HepG2 (cell line): Measurements from ENCODE around the gene PPP1R7. TPM values are rescaled to one million over a fixed set of nuclear protein-coding genes. Genes with fewer than 3 reads are reported as not detected.

Source experiments
- ATAC-seq: fragments of 200-7000 bp; cut with Tn5 transposase; 3 replicates; pipeline ENCODE4 v1.9.1; 2020; ENCODE audit warnings: mild to moderate bottlenecking, moderate library complexity
- BruUV-seq: library from RNA; stranded (reverse); fragments of 400-500 nt; replicated peaks from 2 replicates; lab custom pipeline; 2021; lab: Mats Ljungman, UMichigan
- CTCF ChIA-PET: fragments of 300-600 bp; formaldehyde crosslinking; extraction: SDS; loops from one replicate; lab custom pipeline; 2021; ENCODE audit warnings: low total read pairs, inconsistent platforms, low intra/inter-chr PET ratio; lab: Yijun Ruan, JAX
- POLR2A ChIA-PET: fragments of 350-600 bp; sonication (Branson Sonifier 250); formaldehyde crosslinking; loops from one replicate; lab custom pipeline; 2020; ENCODE audit warnings: antibody characterized with exemption, inconsistent platforms; lab: Yijun Ruan, JAX
- DNase-seq: peaks from one replicate; pipeline ENCODE4 v3.0.0-alpha.2; 2015; ENCODE audit warnings: low spot score
- FAIRE-seq: peaks from 3 replicates; lab custom pipeline; 2011; peaks lifted over from hg19 to GRCh38; lab: Jason Lieb, UNC
- H2AFZ ChIP-seq: one replicate; pipeline ENCODE4 v1.6.1; 2011; ENCODE audit warnings: low read length, inconsistent platforms
- H3K27ac ChIP-seq: fragments of 300-600 bp; 3 replicates; pipeline ENCODE4 v1.8.0; 2011; ENCODE audit warnings: mixed run types, mild to moderate bottlenecking, mixed read lengths, low read length, inconsistent platforms; ENCODE audit not compliant: insufficient read depth; ENCODE audit errors: extremely low read length
- H3K27me3 ChIP-seq, 2 experiments: fragments of 200-600 bp in 1 of 2; 2 replicates in 1 of 2; 3 replicates in 1 of 2; pipeline versions ENCODE4 v1.6.0 to v1.8.0; 2011; ENCODE audit warnings: low read length in 2 of 2, mild to moderate bottlenecking in 2 of 2, moderate library complexity in 2 of 2, inconsistent platforms in 1 of 2; ENCODE audit not compliant: insufficient read depth in 2 of 2, control insufficient read depth in 1 of 2
- H3K36me3 ChIP-seq, 2 experiments: fragments of 200-600 bp in 1 of 2; replicated peaks in 1 of 2; 2 replicates in 1 of 2; 3 replicates in 1 of 2; pipeline versions ENCODE4 v1.5.1 to v1.8.0; 2011; ENCODE audit warnings: low read length in 2 of 2, inconsistent platforms in 1 of 2; ENCODE audit not compliant: insufficient read depth in 2 of 2, control insufficient read depth in 1 of 2
- H3K4me1 ChIP-seq: 2 replicates; pipeline ENCODE4 v1.5.1; 2012; ENCODE audit warnings: low read length, inconsistent platforms; ENCODE audit not compliant: insufficient read depth
- H3K4me2 ChIP-seq: 2 replicates; pipeline ENCODE4 v1.6.0; 2011; ENCODE audit warnings: low read depth, low read length, inconsistent platforms
- H3K4me3 ChIP-seq, 3 experiments: fragments of 200-600 bp in 1 of 3; sonication (generic), shearing (Covaris generic) in 1 of 3; replicated peaks in 1 of 3; 2 replicates each; pipeline ENCODE4 v1.5.1; 2011 to 2016; ENCODE audit warnings: low read length in 3 of 3, inconsistent platforms in 2 of 3, low read depth in 2 of 3, mild to moderate bottlenecking in 2 of 3, control low read depth in 1 of 3, mixed read lengths in 1 of 3; ENCODE audit not compliant: insufficient read depth in 1 of 3
- H3K79me2 ChIP-seq: one replicate; pipeline ENCODE4 v1.6.1; 2011; ENCODE audit warnings: low read length, inconsistent platforms; ENCODE audit not compliant: insufficient read depth
- H3K9ac ChIP-seq: 2 replicates; pipeline ENCODE4 v1.6.0; 2011; ENCODE audit warnings: mild to moderate bottlenecking, low read depth, low read length, inconsistent platforms; ENCODE audit not compliant: insufficient read depth
- H3K9me3 ChIP-seq: 2 replicates; pipeline ENCODE4 v1.5.1; 2012; ENCODE audit warnings: mild to moderate bottlenecking, low read length
- H4K20me1 ChIP-seq: 2 replicates; pipeline ENCODE4 v1.6.0; 2011; ENCODE audit warnings: inconsistent platforms, mild to moderate bottlenecking, low read length, moderate library complexity; ENCODE audit not compliant: insufficient read depth
- GATAD1 ChIP-seq: IDR thresholded peaks from 2 replicates; pipeline ENCODE4 v1.6.1; 2016; ENCODE audit warnings: missing genetic modification reagents, missing compliant biosample characterization
- MAFF ChIP-seq: IDR thresholded peaks from 2 replicates; pipeline ENCODE4 v1.6.1; 2011; ENCODE audit warnings: low read depth, low read length, improper control_type of control experiment
- PPARG ChIP-seq: conservative IDR thresholded peaks from 2 replicates; pipeline ENCODE4 v1.6.1; 2016; ENCODE audit warnings: missing biosample characterization, missing genetic modification reagents
- ZBTB33 ChIP-seq: sonication (generic); formaldehyde crosslinking; IDR thresholded peaks from 2 replicates; pipeline ENCODE4 v1.4.0; 2020; ENCODE audit warnings: missing genetic modification reagents
- WGBS: methylation state at CpG from one replicate; pipeline ENCODE4 v1.1.6; 2017; ENCODE audit warnings: low lambda C conversion rate; 5-methylcytosine and 5-hydroxymethylcytosine counted together
- in situ Hi-C: cut with HindIII; loops from 2 replicates; pipeline ENCODE4 v1.10.0; 2017; ENCODE audit warnings: low pct_unique_long_range_greater_than_20kb; ENCODE audit not compliant: extremely low pct_ligation_motif_present
- intact Hi-C: fragments of 100-400 bp; cut with micrococcal nuclease; formaldehyde crosslinking; loops from one replicate; pipeline ENCODE4 v1.10.0; 2022; ENCODE audit not compliant: unreplicated experiment
- polyA plus RNA-seq, 8 experiments: library from polyadenylated mRNA; depleted of rRNA in 3 of 8; stranded (reverse) in 7 of 8; unstranded in 1 of 8; fragments of >200 nt; fragmentation: Illumina TruSeq in 4 of 8; extraction: Trizol in 4 of 8; gene quantifications; 2 replicates each; pipeline versions ENCODE4 v1.2.1 to v1.2.3, GENCODE V29; 2011 to 2016; ENCODE audit warnings: low read depth in 4 of 8, missing spikeins in 1 of 8, mixed read lengths in 1 of 8; ENCODE audit not compliant: insufficient read depth in 1 of 8
- total RNA-seq, 5 experiments: library from RNA; depleted of rRNA; stranded (reverse); fragments of >200 nt; fragmentation: Illumina TruSeq; extraction: Trizol; gene quantifications; 2 replicates each; pipeline ENCODE4 v1.2.3, GENCODE V29; 2016; ENCODE audit warnings: low read depth in 1 of 5
- TF ChIP-seq, protein P1 (sequence below): sonication (generic); formaldehyde crosslinking; IDR thresholded peaks from 2 replicates; pipeline ENCODE4 v1.5.1; 2020; ENCODE audit warnings: mild to moderate bottlenecking, missing genetic modification reagents, moderate library complexity

PPP1R7 gene
- total and polyA plus RNA-seq, 2 of the 13 experiments (the other 11 are each of a cell fraction or from before 2014, with no cell fraction given): 33.3 to 67.9 TPM

- TF ChIP-seq, protein P1, sequence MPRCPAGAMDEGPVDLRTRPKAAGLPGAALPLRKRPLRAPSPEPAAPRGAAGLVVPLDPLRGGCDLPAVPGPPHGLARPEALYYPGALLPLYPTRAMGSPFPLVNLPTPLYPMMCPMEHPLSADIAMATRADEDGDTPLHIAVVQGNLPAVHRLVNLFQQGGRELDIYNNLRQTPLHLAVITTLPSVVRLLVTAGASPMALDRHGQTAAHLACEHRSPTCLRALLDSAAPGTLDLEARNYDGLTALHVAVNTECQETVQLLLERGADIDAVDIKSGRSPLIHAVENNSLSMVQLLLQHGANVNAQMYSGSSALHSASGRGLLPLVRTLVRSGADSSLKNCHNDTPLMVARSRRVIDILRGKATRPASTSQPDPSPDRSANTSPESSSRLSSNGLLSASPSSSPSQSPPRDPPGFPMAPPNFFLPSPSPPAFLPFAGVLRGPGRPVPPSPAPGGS: no peak
- TF ChIP-seq GATAD1 (CRISPR knock-in tag): no peak
- TF ChIP-seq PPARG: no peak
Measured at GRCh38 chr2:241122376-241123002, 27.8 kb upstream of the PPP1R7 start (continued).

DNA sequence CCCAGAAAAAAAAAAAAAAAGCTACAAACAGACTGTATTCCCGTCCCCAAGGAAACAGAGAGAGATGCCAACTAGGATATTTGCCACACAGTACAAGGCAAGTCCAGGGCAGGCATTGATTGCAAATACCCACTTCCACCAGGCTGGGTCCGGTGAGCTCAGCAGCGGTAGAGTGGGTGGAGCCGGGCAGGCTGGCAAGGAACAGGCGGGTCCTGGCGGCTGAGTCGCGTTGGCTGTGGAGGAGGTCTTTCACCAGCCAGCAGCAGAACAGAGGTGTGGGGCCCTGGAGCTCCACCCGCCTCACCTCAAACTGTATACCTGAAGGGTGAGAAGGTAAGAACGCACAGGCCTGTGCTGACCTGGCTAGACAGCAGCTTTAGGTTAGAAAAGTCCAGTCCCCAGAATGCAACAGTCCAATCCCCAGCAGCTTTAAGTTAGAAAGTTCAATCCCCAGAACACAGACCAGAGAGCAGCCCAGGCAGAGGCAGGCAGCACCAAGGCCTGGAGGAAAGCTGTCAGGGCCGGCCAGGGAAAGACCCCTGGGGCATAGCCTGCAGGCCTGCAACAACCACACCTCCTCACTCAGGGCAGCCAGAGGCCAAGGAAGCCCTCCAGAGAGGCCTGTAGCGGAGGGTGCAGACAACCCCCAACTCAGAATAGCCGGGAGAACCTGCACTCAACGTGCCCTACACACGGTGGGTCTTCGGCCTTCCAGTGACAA, 26.3 kb upstream of the PPP1R7 start:
- WGBS: 94% methylated on average over 16 of the region's 16 CpGs
- CTCF ChIA-PET: no interaction called here
- no peaks in the 10 kb centered on the region for H3K4me1 ChIP-seq
- ATAC-seq: no peak; the same call in 2 of the 3 replicates
- intact Hi-C loops (no loop called here), in situ Hi-C loops (no loop called here)
- POLR2A ChIA-PET: no interaction called here
- peak; percentile 74 for TF ChIP-seq ZBTB33 (CRISPR knock-in tag)
- no peak for TF ChIP-seq MAFF
- H3K36me3 ChIP-seq: peaks cover 13 to 26% of the 10 kb centered on the region in 2 experiments; a peak in 4 of 5 replicates
- no peak overlapping the region for H2AFZ ChIP-seq
- no peaks in the 10 kb centered on the region for H4K20me1 ChIP-seq
- H3K4me3 ChIP-seq: no peak overlapping the region
- DNase-seq: no peak
- H3K9me3 ChIP-seq: no peaks in the 10 kb centered on the region
- BruUV-seq: no TSS peak
- H3K79me2 ChIP-seq: no peaks in the 10 kb centered on the region
- no peak overlapping the region for H3K4me2 ChIP-seq
- no peak overlapping the region for H3K27ac ChIP-seq
- no peak overlapping the region for H3K9ac ChIP-seq
- FAIRE-seq: no peak
- no peaks in the 10 kb centered on the region for H3K27me3 ChIP-seq
